Measurements from ENCODE around the gene TBCD. TPM values are rescaled to one million over a fixed set of nuclear protein-coding genes. Genes with fewer than 3 reads are reported as not detected.
"Not testable (repeated sequence)": the region's sequence is repeated elsewhere in the genome, so short reads cannot be mapped to it uniquely, and the experiment has no call there.

TBCD gene
- total and polyA plus RNA-seq, 8 donors = 28.7 to 161 (median 40.0) TPM

- Histone ChIP-seq H3K4me1 (peaks cover 0 to 7% (median 5%) of the 10 kb centered on the region in 3 donors), H3K36me3 (peaks cover 0 to 17% (median 10%) of the 10 kb centered on the region in 3 donors), H3K27me3 (no peaks in the 10 kb centered on the region), H3K27ac (no peak overlapping the region), H3K9me3 (no peaks in the 10 kb centered on the region), H3K4me3 (peak overlapping the region in 2 of 4 donors; percentile 67 to 80)
- intact Hi-C loops (cut with DNase I) = no loop called here
- ATAC-seq = no peak
- FAIRE-seq = no peak
- DNase-seq = peak in 1 of 6 donors; percentile 74
- TF ChIP-seq CTCF (IDR thresholded peaks at IDR 0.05) = no peak
- WGBS, 2 donors = 60 to 74% methylated on average over 10 to 18 of the region's 18 CpGs
Measured at GRCh38 chr17:82736511-82737185, 15.2 kb upstream of the TBCD start.

- Histone ChIP-seq H3K4me3 (no peak overlapping the region), H3K4me1 (peaks cover 0 to 7% (median 5%) of the 10 kb centered on the region in 3 donors), H3K36me3 (peaks cover 0 to 19% (median 16%) of the 10 kb centered on the region in 3 donors), H3K9me3 (no peaks in the 10 kb centered on the region), H3K27me3 (no peaks in the 10 kb centered on the region), H3K27ac (no peak overlapping the region)
- FAIRE-seq = no peak
- no peak for TF ChIP-seq CTCF (IDR thresholded peaks at IDR 0.05)
- peak; percentile 15 to 61 (median 48) for ATAC-seq
- 56% methylated on average over 26 of the region's 26 CpGs for WGBS, 2 donors
- intact Hi-C loops (cut with DNase I) = no loop called here
- peak in 5 of 6 donors; percentile 45 to 70 (median 63) for DNase-seq
Measured at GRCh38 chr17:82737967-82738877, 13.6 kb upstream of the TBCD start.

- no peaks in the 10 kb centered on the region for H3K27me3 ChIP-seq
- DNase-seq (no peak), ATAC-seq (no peak), FAIRE-seq (no peak)
- WGBS, 2 donors = 98 to 99% methylated on average over 10 of the region's 10 CpGs
- H3K27ac ChIP-seq = no peak overlapping the region
- peaks cover 0 to 19% (median 16%) of the 10 kb centered on the region in 3 donors for H3K36me3 ChIP-seq
- intact Hi-C loops (cut with DNase I) = no loop called here
- TF ChIP-seq CTCF (IDR thresholded peaks at IDR 0.05) = no peak
- H3K4me1 ChIP-seq = peaks cover 0 to 7% (median 5%) of the 10 kb centered on the region in 3 donors
- no peak overlapping the region for H3K4me3 ChIP-seq
- H3K9me3 ChIP-seq = no peaks in the 10 kb centered on the region
Measured at GRCh38 chr17:82740906-82741759, 10.7 kb upstream of the TBCD start.

- peak in 1 of 4 donors; percentile 7 for ATAC-seq
- no peak overlapping the region for H3K27ac ChIP-seq
- no peak for FAIRE-seq
- DNase-seq = peak in 1 of 6 donors; percentile 57
- H3K4me1 ChIP-seq = no peaks in the 10 kb centered on the region
- TF ChIP-seq CTCF (IDR thresholded peaks at IDR 0.05) = no peak
- 91 to 96% methylated on average over 16 of the region's 16 CpGs for WGBS, 2 donors
- intact Hi-C loops (cut with DNase I) = no loop called here
- H3K9me3 ChIP-seq = no peaks in the 10 kb centered on the region
- H3K36me3 ChIP-seq = peaks cover 0 to 19% (median 16%) of the 10 kb centered on the region in 3 donors
- H3K4me3 ChIP-seq = no peak overlapping the region
- H3K27me3 ChIP-seq = no peaks in the 10 kb centered on the region
Measured at GRCh38 chr17:82743344-82744219, 8.3 kb upstream of the TBCD start.

- intact Hi-C loops (cut with DNase I); FAIRE-seq; DNase-seq; H3K27me3 ChIP-seq; ATAC-seq; H3K4me3 ChIP-seq; H3K4me1 ChIP-seq; H3K9me3 ChIP-seq; H3K27ac ChIP-seq: not testable (repeated sequence)
- 79 to 82% methylated on average over 7 of the region's 7 CpGs for WGBS, 2 donors
- H3K36me3 ChIP-seq = peaks cover 0 to 19% (median 16%) of the 10 kb centered on the region in 3 donors
Measured at GRCh38 chr17:82744736-82745135, 7.1 kb upstream of the TBCD start.
